Measurements from ENCODE around the gene NOD2.

GRCh38 chr16:50709061-50709684, 15.8 kb downstream of the NOD2 start:
- TF ChIP-seq, protein P1, sequence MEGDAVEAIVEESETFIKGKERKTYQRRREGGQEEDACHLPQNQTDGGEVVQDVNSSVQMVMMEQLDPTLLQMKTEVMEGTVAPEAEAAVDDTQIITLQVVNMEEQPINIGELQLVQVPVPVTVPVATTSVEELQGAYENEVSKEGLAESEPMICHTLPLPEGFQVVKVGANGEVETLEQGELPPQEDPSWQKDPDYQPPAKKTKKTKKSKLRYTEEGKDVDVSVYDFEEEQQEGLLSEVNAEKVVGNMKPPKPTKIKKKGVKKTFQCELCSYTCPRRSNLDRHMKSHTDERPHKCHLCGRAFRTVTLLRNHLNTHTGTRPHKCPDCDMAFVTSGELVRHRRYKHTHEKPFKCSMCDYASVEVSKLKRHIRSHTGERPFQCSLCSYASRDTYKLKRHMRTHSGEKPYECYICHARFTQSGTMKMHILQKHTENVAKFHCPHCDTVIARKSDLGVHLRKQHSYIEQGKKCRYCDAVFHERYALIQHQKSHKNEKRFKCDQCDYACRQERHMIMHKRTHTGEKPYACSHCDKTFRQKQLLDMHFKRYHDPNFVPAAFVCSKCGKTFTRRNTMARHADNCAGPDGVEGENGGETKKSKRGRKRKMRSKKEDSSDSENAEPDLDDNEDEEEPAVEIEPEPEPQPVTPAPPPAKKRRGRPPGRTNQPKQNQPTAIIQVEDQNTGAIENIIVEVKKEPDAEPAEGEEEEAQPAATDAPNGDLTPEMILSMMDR (IDR thresholded peaks at IDR 0.05): no peak
- no peak for TF ChIP-seq POLR2A (IDR thresholded peaks at IDR 0.05)

All from heart left ventricle (tissue), 13 donors.